Measurements from ENCODE around the gene PALLD. TPM values are rescaled to one million over a fixed set of nuclear protein-coding genes. Genes with fewer than 3 reads are reported as not detected.

The PALLD gene
- total RNA-seq, 1 donor from 2014 or later = 179 TPM

DNA sequence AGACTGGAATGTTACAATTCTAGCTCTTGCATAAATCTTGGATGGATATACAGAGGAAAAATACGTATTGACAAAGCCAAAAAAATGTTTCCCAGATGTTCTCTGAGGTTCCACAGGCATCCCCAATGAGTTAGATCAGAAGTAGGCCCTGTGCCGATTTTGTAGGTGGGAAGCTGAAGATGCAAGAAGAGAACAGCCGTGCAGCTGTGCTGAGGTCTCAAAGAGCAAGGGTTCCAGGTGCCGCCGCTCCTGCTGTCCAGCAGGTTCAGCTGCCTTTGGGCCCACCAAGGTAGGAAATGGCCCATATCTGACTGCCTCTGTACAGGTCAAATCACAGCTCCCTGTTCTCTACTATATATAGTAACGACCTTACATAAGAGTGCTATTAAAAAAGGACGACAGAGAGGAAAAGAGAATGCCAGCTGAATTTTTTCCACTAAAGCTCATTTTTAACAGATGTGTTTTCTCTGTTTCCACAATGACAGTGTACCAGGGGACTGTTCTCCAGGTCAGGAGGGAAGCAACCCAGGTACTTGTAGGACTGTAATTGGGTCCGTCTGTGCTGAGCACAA is 357.6 kb downstream of the PALLD start:
- no peaks in the 10 kb centered on the region for H3K27me3 ChIP-seq
- DNase-seq (no peak), ATAC-seq (no peak)
- peak overlapping the region; percentile 9 for H3K27ac ChIP-seq
- peaks cover 44% of the 10 kb centered on the region for H3K4me1 ChIP-seq
- TF ChIP-seq, protein P1, sequence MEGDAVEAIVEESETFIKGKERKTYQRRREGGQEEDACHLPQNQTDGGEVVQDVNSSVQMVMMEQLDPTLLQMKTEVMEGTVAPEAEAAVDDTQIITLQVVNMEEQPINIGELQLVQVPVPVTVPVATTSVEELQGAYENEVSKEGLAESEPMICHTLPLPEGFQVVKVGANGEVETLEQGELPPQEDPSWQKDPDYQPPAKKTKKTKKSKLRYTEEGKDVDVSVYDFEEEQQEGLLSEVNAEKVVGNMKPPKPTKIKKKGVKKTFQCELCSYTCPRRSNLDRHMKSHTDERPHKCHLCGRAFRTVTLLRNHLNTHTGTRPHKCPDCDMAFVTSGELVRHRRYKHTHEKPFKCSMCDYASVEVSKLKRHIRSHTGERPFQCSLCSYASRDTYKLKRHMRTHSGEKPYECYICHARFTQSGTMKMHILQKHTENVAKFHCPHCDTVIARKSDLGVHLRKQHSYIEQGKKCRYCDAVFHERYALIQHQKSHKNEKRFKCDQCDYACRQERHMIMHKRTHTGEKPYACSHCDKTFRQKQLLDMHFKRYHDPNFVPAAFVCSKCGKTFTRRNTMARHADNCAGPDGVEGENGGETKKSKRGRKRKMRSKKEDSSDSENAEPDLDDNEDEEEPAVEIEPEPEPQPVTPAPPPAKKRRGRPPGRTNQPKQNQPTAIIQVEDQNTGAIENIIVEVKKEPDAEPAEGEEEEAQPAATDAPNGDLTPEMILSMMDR (IDR thresholded peaks at IDR 0.05) = no peak
- no peaks in the 10 kb centered on the region for H3K36me3 ChIP-seq
- intact Hi-C loops (cut with DNase I) = no loop called here
- no peak overlapping the region for H3K4me3 ChIP-seq
- no peaks in the 10 kb centered on the region for H3K9me3 ChIP-seq

DNA sequence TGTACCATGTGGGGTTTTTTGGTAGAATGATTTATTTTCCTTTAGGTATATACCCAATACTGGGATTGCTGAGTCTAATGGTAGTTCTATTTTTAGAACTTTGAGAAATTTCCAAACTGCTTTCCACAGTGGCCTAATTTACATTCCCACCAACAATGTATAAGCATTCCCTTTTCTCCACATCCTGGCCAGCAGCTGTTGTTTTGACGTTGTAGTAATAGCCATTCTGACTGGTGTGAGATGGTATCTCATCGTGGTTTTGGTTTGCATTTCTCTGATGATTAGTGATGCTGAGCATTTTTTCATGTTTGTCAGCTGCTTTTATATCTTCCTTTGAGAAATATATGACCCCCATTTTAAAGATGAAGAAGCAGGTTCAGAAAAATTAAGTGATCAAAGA is 359.5 kb downstream of the PALLD start:
- H3K9me3 ChIP-seq = no peaks in the 10 kb centered on the region
- no peak overlapping the region for H3K4me3 ChIP-seq
- TF ChIP-seq, protein P1 (IDR thresholded peaks at IDR 0.05) = no peak
- ATAC-seq (no peak), DNase-seq (no peak)
- no peaks in the 10 kb centered on the region for H3K27me3 ChIP-seq
- no peaks in the 10 kb centered on the region for H3K36me3 ChIP-seq
- H3K27ac ChIP-seq = no peak overlapping the region
- intact Hi-C loops (cut with DNase I) = no loop called here
- H3K4me1 ChIP-seq = peaks cover 41% of the 10 kb centered on the region

DNA sequence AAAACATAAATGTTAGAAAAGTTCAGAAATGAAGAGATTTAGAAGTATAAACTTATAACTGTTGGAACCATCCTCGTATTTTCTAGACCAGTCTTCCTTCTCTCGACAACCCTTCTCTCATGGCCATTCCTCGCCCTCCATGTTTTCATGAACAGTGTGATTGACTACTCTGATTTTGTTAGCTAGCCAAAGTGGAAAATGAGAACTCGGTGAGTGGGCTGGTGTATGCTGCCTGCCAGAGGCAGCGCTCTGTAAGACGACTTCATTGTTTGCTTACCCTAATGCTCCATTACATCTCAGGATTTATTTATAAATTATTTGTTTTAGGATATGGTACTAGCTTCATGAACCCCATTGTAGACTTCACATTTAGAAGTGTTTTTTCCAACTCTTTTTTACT is 360.2 kb downstream of the PALLD start:
- no peak for DNase-seq
- Histone ChIP-seq H3K36me3 (no peaks in the 10 kb centered on the region), H3K27ac (no peak overlapping the region), H3K27me3 (no peaks in the 10 kb centered on the region), H3K4me3 (no peak overlapping the region), H3K9me3 (no peaks in the 10 kb centered on the region), H3K4me1 (peaks cover 41% of the 10 kb centered on the region)
- no peak for ATAC-seq
- intact Hi-C loops (cut with DNase I) = no loop called here
- TF ChIP-seq, protein P1 (IDR thresholded peaks at IDR 0.05) = no peak

DNA sequence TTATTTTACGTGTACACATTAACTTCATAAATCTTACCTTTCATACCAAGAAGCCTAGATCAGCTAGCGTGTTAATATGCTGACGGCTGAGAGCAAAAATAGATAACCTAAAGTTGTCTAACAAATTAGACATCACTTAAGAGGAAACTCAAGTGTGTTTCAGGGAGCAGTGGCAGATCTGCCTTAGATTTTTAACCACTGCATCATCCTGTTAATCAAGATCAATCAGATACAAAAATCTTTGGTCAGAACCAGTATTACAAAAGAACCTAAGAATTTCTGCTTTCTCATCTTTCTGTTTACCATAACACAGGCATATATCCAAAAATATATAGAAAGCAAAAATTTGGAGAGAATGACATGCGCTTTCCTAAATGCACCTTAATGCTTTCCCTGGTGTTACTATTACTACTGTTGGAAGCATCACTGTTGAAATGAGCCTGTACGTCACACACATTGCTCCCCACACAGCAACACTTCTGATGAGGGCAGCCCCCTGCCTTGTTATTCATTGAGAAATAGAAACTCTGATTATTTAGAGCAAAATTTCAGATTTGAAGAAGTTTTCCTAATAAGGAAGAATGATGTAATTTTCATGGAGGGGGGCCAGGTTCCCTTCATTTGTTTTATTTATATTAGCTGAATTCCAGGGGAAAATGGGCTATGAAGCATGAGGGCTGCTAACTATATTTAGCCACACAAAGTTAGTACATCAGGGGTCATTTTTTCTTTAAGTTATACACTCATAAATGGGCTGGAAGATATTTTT is 360.9 kb downstream of the PALLD start:
- peak overlapping the region; percentile 30 for H3K27ac ChIP-seq
- H3K9me3 ChIP-seq = no peaks in the 10 kb centered on the region
- ATAC-seq (no peak), DNase-seq (no peak)
- H3K4me3 ChIP-seq = no peak overlapping the region
- peaks cover 41% of the 10 kb centered on the region for H3K4me1 ChIP-seq
- no peaks in the 10 kb centered on the region for H3K27me3 ChIP-seq
- H3K36me3 ChIP-seq = no peaks in the 10 kb centered on the region
- TF ChIP-seq, protein P1 (IDR thresholded peaks at IDR 0.05) = no peak
- intact Hi-C loops (cut with DNase I) = no loop called here

DNA sequence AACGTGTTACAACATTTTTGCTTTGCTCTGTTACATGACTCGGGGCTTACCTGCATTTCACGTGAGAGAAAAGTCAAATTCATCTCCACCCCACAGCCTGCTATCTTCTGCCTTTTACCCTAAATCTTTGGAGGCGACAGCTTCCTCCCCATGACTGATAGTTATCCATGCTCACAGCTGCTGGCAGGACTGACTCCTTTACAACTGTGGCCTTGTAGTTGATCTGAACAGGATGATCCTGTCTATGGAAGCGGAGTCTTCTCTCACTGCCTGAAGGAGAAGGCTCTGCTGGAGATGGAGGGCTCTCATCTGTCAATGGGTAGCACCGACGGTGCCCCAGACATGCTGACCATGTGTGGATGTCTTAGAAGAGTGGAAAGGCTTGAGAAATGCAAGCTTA is 362.2 kb downstream of the PALLD start:
- peaks cover 34% of the 10 kb centered on the region for H3K4me1 ChIP-seq
- TF ChIP-seq, protein P1 (IDR thresholded peaks at IDR 0.05) = no peak
- H3K27me3 ChIP-seq = no peaks in the 10 kb centered on the region
- ATAC-seq (no peak), DNase-seq (no peak)
- intact Hi-C loops (cut with DNase I) = no loop called here
- no peaks in the 10 kb centered on the region for H3K9me3 ChIP-seq
- H3K27ac ChIP-seq = peak overlapping the region; percentile 9
- H3K4me3 ChIP-seq = no peak overlapping the region
- H3K36me3 ChIP-seq = no peaks in the 10 kb centered on the region

Data from upper lobe of right lung (tissue), 1 donor.